Progenitor cell of endocrine pancreas (in vitro differentiated cells): ENCODE results near the gene PHACTR2. TPM values are rescaled to one million over a fixed set of nuclear protein-coding genes. Genes with fewer than 3 reads are reported as not detected.
"Not testable (repeated sequence)": the region's sequence is repeated elsewhere in the genome, so short reads cannot be mapped to it uniquely, and the experiment has no call there.

Source experiments
- DNase-seq: peaks from one replicate; pipeline ENCODE4 v3.0.0; 2021; ENCODE audit warnings: low spot score; ENCODE audit not compliant: unreplicated experiment
- H3K27ac Mint-ChIP-seq: 2 replicates; pipeline ENCODE4 v1.8.0; 2021; ENCODE audit warnings: mild to moderate bottlenecking, moderate library complexity, mixed read lengths
- H3K27me3 Mint-ChIP-seq: 2 replicates; pipeline ENCODE4 v1.8.0; 2021; ENCODE audit warnings: mixed read lengths
- H3K36me3 Mint-ChIP-seq: 2 replicates; pipeline ENCODE4 v1.8.0; 2022; ENCODE audit warnings: mixed read lengths; ENCODE audit not compliant: insufficient read depth
- H3K4me1 Mint-ChIP-seq: 2 replicates; pipeline ENCODE4 v1.8.0; 2021; ENCODE audit warnings: low read depth, mixed read lengths
- H3K4me3 Mint-ChIP-seq: 2 replicates; pipeline ENCODE4 v1.8.0; 2021; ENCODE audit warnings: low read depth, mild to moderate bottlenecking, moderate library complexity, mixed read lengths
- H3K9me3 Mint-ChIP-seq: 2 replicates; pipeline ENCODE4 v1.8.0; 2021; ENCODE audit warnings: low read depth, mixed read lengths
- total RNA-seq: library from RNA; stranded (reverse); gene quantifications from 2 replicates; pipeline ENCODE4 v1.2.1, GENCODE V29; 2021
- TF ChIP-seq, protein P1 (sequence below): fragments of 200-600 bp; sonication (generic); IDR thresholded peaks from one replicate; pipeline ENCODE4 v1.5.0; 2021; ENCODE audit warnings: antibody characterized with exemption, mild to moderate bottlenecking; ENCODE audit not compliant: unreplicated experiment

The PHACTR2 gene
- total RNA-seq, 1 donor from 2014 or later: 55.2 TPM

DNA sequence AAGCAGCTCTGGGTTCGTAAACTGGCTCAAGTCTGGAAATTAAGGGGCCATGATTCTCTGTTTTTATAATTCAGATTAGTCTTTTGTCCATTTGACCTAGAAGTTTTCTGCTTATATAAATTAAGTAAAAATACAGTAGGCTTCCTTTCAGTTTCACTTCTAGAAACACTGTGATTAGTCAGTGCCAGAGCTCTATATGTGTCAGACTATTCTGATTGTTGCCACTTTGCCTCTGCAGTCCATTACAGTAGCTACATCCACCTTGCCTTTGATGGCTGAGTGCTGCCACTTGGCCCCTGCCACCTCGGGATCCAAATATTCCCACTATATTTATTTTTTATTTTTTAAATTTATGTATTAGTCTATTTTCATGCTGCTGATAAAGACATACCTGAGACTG, 194.4 kb downstream of the PHACTR2 start:
- TF ChIP-seq, protein P1, sequence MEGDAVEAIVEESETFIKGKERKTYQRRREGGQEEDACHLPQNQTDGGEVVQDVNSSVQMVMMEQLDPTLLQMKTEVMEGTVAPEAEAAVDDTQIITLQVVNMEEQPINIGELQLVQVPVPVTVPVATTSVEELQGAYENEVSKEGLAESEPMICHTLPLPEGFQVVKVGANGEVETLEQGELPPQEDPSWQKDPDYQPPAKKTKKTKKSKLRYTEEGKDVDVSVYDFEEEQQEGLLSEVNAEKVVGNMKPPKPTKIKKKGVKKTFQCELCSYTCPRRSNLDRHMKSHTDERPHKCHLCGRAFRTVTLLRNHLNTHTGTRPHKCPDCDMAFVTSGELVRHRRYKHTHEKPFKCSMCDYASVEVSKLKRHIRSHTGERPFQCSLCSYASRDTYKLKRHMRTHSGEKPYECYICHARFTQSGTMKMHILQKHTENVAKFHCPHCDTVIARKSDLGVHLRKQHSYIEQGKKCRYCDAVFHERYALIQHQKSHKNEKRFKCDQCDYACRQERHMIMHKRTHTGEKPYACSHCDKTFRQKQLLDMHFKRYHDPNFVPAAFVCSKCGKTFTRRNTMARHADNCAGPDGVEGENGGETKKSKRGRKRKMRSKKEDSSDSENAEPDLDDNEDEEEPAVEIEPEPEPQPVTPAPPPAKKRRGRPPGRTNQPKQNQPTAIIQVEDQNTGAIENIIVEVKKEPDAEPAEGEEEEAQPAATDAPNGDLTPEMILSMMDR: no peak
- H3K9me3 Mint-ChIP-seq: peaks cover 33% of the 10 kb centered on the region
- H3K4me1 Mint-ChIP-seq: no peaks in the 10 kb centered on the region
- no peak overlapping the region for H3K4me3 Mint-ChIP-seq
- DNase-seq: no peak
- H3K36me3 Mint-ChIP-seq: peaks cover 14% of the 10 kb centered on the region
- no peak overlapping the region for H3K27ac Mint-ChIP-seq
- H3K27me3 Mint-ChIP-seq: no peaks in the 10 kb centered on the region

DNA sequence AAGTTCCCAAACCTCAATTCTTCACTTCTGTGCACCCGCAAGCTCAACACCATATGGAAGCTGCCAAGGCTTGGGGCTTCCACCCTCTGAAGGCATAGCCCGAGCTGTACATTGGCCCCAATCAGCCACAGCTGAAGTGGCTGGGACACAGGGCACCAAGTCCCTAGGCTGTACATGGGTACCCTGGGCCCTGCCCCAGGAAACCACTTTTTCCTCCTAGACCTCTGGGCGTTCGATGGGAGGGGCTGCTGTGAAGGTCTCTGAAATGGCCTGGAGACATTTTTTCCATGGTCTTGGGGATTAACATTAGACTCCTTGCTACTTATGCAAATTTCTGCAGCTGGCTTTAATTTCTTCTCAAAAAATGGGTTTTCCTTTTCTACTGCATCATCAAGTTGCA, 195.8 kb downstream of the PHACTR2 start:
- H3K4me1 Mint-ChIP-seq, H3K27ac Mint-ChIP-seq, H3K4me3 Mint-ChIP-seq, DNase-seq, H3K27me3 Mint-ChIP-seq: not testable (repeated sequence)
- Mint-ChIP-seq H3K9me3 (peaks cover 28% of the 10 kb centered on the region), H3K36me3 (peaks cover 14% of the 10 kb centered on the region)

DNA sequence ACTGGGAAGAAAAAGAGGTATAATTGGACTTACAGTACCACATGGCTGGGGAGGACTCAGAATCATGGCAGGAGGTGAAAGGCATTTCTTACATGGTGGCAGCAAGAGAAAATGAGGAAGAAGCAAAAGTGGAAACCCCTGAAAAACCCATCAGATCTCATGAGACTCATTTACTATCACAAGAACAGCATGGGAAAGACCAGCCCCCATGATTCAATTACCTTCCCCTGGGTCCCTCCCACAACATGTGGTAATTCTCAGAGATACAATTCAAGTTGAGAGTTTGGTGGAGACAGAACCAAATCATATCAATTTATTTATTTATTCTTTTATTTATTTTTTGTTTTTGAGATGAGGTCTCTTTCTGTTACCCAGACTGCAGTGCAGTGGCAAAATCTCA, 196.7 kb downstream of the PHACTR2 start:
- H3K4me3 Mint-ChIP-seq: not testable (repeated sequence)

DNA sequence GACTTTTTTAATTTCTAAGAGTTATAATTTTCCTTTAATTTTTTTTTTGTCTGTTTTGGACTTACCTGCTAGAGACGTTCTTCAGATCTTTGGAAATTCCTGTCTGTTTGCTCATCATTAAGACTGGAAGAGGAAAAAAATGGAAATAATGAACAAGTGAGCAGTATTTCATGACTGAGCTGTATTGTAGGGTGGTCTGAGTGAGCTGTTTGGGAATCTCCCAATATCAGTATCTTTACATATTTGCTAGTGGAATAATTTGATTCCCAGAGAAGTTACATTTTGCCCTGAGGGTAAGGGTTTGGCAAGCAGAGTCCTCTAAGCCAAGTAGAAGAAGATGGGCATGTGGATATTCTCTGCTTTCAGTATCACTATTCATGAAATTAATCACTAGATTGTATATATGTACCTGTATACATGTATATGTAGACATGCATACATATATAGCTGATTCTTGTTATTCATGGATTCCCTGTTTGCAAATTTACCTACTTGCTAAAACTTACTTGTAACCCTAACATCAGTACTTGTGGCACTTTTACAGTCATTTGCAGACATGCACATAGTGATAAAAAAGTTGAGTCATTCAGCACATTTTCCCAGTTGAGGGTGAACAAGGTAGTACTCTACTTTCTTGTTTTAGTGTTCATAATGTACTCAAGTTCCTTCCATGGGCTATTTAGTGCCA, 200.0 kb downstream of the PHACTR2 start:
- peaks cover 10% of the 10 kb centered on the region for H3K36me3 Mint-ChIP-seq
- no peak overlapping the region for H3K4me3 Mint-ChIP-seq
- H3K9me3 Mint-ChIP-seq: peaks cover 28% of the 10 kb centered on the region
- no peak overlapping the region for H3K27ac Mint-ChIP-seq
- DNase-seq: no peak
- H3K4me1 Mint-ChIP-seq: peaks cover 9% of the 10 kb centered on the region
- no peaks in the 10 kb centered on the region for H3K27me3 Mint-ChIP-seq
- TF ChIP-seq, protein P1: no peak

More for the DNA sequence above, 196.7 kb downstream of the PHACTR2 start:
- not testable (repeated sequence) for H3K27ac Mint-ChIP-seq, DNase-seq, H3K4me1 Mint-ChIP-seq, H3K36me3 Mint-ChIP-seq, H3K27me3 Mint-ChIP-seq
- H3K9me3 Mint-ChIP-seq: peaks cover 28% of the 10 kb centered on the region

DNA sequence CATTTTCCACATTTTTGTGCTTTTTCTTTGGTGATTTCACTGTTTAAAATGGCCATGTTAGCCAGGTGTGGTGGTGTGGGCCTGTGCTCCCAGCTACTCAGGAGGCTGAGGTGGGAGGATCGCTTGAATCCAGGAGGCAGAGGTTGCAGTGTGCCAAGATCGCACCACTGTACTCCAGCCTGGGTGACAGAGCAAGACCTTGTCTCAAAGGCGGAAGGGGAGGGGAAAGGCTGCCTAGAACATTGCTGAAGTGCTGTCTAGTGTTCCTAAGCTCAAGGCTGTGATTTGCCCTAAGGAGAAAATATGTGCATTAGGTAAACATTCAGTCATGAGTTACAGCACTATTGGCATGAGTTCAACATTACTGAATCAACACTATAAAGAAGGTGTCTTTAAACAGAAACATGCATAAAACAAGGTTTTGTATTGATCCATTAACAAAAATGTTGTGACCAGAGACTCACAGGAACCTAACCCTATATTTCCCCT, 200.6 kb downstream of the PHACTR2 start:
- Mint-ChIP-seq H3K27ac (no peak overlapping the region), H3K36me3 (peaks cover 10% of the 10 kb centered on the region), H3K27me3 (no peaks in the 10 kb centered on the region), H3K4me1 (peaks cover 10% of the 10 kb centered on the region), H3K9me3 (peaks cover 28% of the 10 kb centered on the region), H3K4me3 (no peak overlapping the region)
- no peak for DNase-seq
- TF ChIP-seq, protein P1: no peak

DNA sequence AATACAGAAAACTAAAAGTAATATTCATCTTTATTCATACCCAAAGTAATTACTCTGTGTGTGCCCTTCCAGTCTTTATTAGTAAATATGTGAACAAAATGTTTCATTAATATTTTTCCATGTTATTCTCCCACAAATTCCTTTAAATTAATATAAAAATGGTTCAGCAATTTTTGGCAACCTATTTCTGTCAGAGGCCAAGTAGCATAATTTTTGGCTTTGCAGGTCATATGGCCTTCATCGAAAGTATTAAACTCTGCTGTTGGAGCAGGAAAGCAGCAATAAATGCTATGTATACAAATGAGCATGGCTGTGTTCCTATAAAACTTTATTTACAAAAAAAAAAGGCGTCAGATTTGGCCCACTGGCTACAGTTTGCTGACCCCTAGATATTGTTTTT, 202.6 kb downstream of the PHACTR2 start:
- H3K36me3 Mint-ChIP-seq: peaks cover 4% of the 10 kb centered on the region
- DNase-seq: no peak
- H3K4me3 Mint-ChIP-seq: no peak overlapping the region
- H3K4me1 Mint-ChIP-seq: peaks cover 10% of the 10 kb centered on the region
- peaks cover 16% of the 10 kb centered on the region for H3K9me3 Mint-ChIP-seq
- no peaks in the 10 kb centered on the region for H3K27me3 Mint-ChIP-seq
- TF ChIP-seq, protein P1: no peak
- no peak overlapping the region for H3K27ac Mint-ChIP-seq

Other genes with a start within 250 kb of the PHACTR2 start
- 10.7 and 11.4 TPM in 2 replicates for gene ADAT2, start 227.3 kb upstream of the PHACTR2 start, total RNA-seq
- gene PEX3, start 227.2 kb upstream of the PHACTR2 start, total RNA-seq: 15.1 and 18.3 TPM in 2 replicates
- gene FUCA2, start 166.2 kb upstream of the PHACTR2 start, total RNA-seq: 67.3 and 67.5 TPM in 2 replicates
- 21.8 and 24.6 TPM in 2 replicates for gene LTV1, start 165.4 kb downstream of the PHACTR2 start, total RNA-seq
- gene ZC2HC1B, start 186.5 kb downstream of the PHACTR2 start, total RNA-seq: not detected in 2 replicates